Daoy (cell line): ENCODE data around the gene MCUR1. TPM values are rescaled to one million over a fixed set of nuclear protein-coding genes. Genes with fewer than 3 reads are reported as not detected.
A peak's percentile ranks its signal among the peaks of the same experiment; 100 is the strongest.
"Not testable (repeated sequence)": the region's sequence is repeated elsewhere in the genome, so short reads cannot be mapped to it uniquely, and the experiment has no call there.

Experiments
- DNase-seq: peaks from one replicate; pipeline ENCODE4 v3.0.0-alpha.2; 2015; ENCODE audit warnings: low read depth
- total RNA-seq: library from RNA; depleted of rRNA; stranded (reverse); fragments of >200 nt; shearing (Covaris generic); gene quantifications from 2 replicates; pipeline ENCODE4 v1.2.3, GENCODE V29; 2014

Gene MCUR1
- total RNA-seq, 1 experiment from 2014 or later = 33.0 TPM

- DNase-seq = peak; percentile 11
These were observed 37.8 kb downstream of the MCUR1 start for GRCh38 chr6:13776602-13777001.

GRCh38 chr6:13775466-13775865 lies 38.9 kb downstream of the MCUR1 start:
- not testable (repeated sequence) for DNase-seq

- not testable (repeated sequence) for DNase-seq
These were observed 41.9 kb downstream of the MCUR1 start for GRCh38 chr6:13772358-13773030.

GRCh38 chr6:13769655-13770053 lies 44.7 kb downstream of the MCUR1 start:
- DNase-seq = no peak

- no peak for DNase-seq
These were observed 45.2 kb downstream of the MCUR1 start for GRCh38 chr6:13769034-13769654.

- DNase-seq = peak; percentile 53
These were observed 47.1 kb downstream of the MCUR1 start for GRCh38 chr6:13767121-13767808.

GRCh38 chr6:13766201-13766634 lies 48.1 kb downstream of the MCUR1 start:
- DNase-seq = peak; percentile 52

GRCh38 chr6:13765570-13765969 lies 48.8 kb downstream of the MCUR1 start:
- DNase-seq = peak; percentile 19

- DNase-seq = no peak
These were observed 49.4 kb downstream of the MCUR1 start for GRCh38 chr6:13764996-13765395.

GRCh38 chr6:13763740-13764381 lies 50.5 kb downstream of the MCUR1 start:
- no peak for DNase-seq

GRCh38 chr6:13762611-13763441 lies 51.5 kb downstream of the MCUR1 start:
- DNase-seq = peak; percentile 47

GRCh38 chr6:13761361-13762036 lies 52.9 kb downstream of the MCUR1 start:
- DNase-seq = no peak

- DNase-seq = no peak
These were observed 53.8 kb downstream of the MCUR1 start for GRCh38 chr6:13760307-13761304.

GRCh38 chr6:13759025-13759424 lies 55.3 kb downstream of the MCUR1 start:
- DNase-seq = no peak

- no peak for DNase-seq
These were observed 59.7 kb downstream of the MCUR1 start for GRCh38 chr6:13754644-13755043.

- DNase-seq = no peak
These were observed 70.6 kb downstream of the MCUR1 start for GRCh38 chr6:13743736-13744127.

- DNase-seq = no peak
These were observed 71.2 kb downstream of the MCUR1 start for GRCh38 chr6:13742961-13743735.

GRCh38 chr6:13741365-13741764 lies 73.0 kb downstream of the MCUR1 start:
- DNase-seq = no peak
